ENCODE data around the gene ASCC3. TPM values are rescaled to one million over a fixed set of nuclear protein-coding genes. Genes with fewer than 3 reads are reported as not detected.

The ASCC3 gene
- total and polyA plus RNA-seq, 2 donors (not counting 3 experiments of a cell fraction or from before 2014, with no cell fraction given) = 15.7 to 57.2 TPM

DNA sequence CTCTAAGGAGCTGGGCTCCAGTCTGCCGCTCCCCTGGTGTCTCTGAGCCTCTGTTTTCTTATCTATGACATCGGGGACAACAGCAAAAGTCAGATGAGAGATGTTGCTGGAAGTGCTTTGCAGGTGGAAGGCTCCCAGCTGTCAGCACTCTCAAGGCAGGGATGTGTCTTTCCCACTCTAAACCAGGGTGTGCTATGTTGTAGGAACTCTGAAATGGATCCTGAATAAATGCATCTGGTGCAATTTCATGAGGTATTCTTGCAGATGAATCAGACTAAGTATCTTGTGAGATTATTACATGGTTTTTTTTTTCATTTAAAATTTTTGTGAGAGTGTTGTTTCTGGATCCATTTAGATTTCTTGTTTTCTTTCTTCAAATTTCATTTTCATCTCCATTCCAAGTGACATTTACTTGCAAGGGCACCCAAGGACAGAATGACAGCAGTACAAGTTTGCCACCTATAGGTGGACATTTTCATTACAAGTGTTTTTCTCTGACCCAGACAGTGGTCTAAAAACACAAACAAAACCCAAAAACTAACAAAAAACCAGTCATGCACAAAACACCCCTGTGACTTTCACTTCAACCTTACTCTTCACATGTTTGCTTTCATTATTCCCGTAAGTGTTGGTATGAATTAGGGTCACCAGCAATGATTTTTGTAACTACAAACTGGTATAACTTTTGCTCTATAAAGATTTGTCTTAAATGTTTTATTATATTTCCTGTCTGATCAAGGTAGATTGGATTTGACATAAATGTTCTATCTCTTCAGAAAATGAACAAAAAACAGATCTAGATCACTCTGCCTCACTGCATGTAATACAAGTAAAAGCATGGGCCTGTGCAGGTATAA, 401.7 kb downstream of the ASCC3 start:
- Histone ChIP-seq H3K4me3 (replicated peaks in 1 of 3; ENCODE audit: insufficient read depth in 1 of 3, low read depth in 1 of 3, low read length in 3 of 3) (no peak overlapping the region), H3K4me1 (ENCODE audit: control insufficient read depth, extremely low read depth, insufficient read depth, low read length) (no peaks in the 10 kb centered on the region), H3K27ac (ENCODE audit: insufficient read depth, low read depth, low read length) (no peak overlapping the region), H3K79me2 (ENCODE audit: control insufficient read depth, insufficient read depth, low read length) (no peaks in the 10 kb centered on the region), H3K27me3 (ENCODE audit: control insufficient read depth in 2 of 2, insufficient read depth in 2 of 2, low read length in 2 of 2) (peaks cover 0 to 5% of the 10 kb centered on the region in 2 experiments), H4K20me1 (replicated peaks; ENCODE audit: control insufficient read depth, extremely low read depth, insufficient read depth, low read length) (no peaks in the 10 kb centered on the region), H2AFZ (ENCODE audit: low read depth, low read length) (no peak overlapping the region), H3K36me3 (ENCODE audit: control insufficient read depth in 2 of 2, extremely low read depth in 1 of 2, insufficient read depth in 2 of 2, low read length in 2 of 2) (no peaks in the 10 kb centered on the region), H3K9me1 (replicated peaks; ENCODE audit: control insufficient read depth, extremely low read depth, insufficient read depth, low read length) (no peaks in the 10 kb centered on the region), H3K9me3 (replicated peaks; ENCODE audit: control insufficient read depth, insufficient read depth, low read length) (no peaks in the 10 kb centered on the region), H3K4me2 (ENCODE audit: insufficient read depth, low read length) (no peak overlapping the region), H3K9ac (replicated peaks; ENCODE audit: extremely low read depth, insufficient read depth, low read length) (no peak overlapping the region)
- ChIA-PET CTCF (interaction anchor here (0.9 to 5.3 kb wide), 12 partner anchors 15 to 372 kb away, joined by 3 to 86 read pairs (median 6); no protein-coding TSS in a partner anchor), POLR2A (no interaction called here)
- no TSS peak for BruUV-seq (replicated peaks)
- dilution Hi-C loops (cut with MboI; ENCODE audit: extremely low pct_ligation_motif_present, low sequenced_read_pairs) (no loop called here), intact Hi-C loops (cut with micrococcal nuclease) (loop anchor here (1.0 to 5.0 kb wide), 7 partner anchors 93 to 611 kb away; no protein-coding TSS in a partner anchor)
- peak; percentile 68 for DNase-seq (ENCODE audit: low read depth, low spot score)
- no peak for TF ChIP-seq GATA2 (IDR thresholded peaks at IDR 0.05; ENCODE audit: insufficient read depth, insufficient read length, low read depth, low read length)
- TF ChIP-seq, protein P1, sequence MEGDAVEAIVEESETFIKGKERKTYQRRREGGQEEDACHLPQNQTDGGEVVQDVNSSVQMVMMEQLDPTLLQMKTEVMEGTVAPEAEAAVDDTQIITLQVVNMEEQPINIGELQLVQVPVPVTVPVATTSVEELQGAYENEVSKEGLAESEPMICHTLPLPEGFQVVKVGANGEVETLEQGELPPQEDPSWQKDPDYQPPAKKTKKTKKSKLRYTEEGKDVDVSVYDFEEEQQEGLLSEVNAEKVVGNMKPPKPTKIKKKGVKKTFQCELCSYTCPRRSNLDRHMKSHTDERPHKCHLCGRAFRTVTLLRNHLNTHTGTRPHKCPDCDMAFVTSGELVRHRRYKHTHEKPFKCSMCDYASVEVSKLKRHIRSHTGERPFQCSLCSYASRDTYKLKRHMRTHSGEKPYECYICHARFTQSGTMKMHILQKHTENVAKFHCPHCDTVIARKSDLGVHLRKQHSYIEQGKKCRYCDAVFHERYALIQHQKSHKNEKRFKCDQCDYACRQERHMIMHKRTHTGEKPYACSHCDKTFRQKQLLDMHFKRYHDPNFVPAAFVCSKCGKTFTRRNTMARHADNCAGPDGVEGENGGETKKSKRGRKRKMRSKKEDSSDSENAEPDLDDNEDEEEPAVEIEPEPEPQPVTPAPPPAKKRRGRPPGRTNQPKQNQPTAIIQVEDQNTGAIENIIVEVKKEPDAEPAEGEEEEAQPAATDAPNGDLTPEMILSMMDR (IDR thresholded peaks at IDR 0.05; ENCODE audit: extremely low read depth in 1 of 2, insufficient read depth in 1 of 2, low read depth in 1 of 2, low read length in 2 of 2) = peak; percentile 40 to 55
- FAIRE-seq = peak; percentile 60
